Activated T-helper 17 cell treated with anti-CD3 and anti-CD28 coated beads, Interleukin-2, amount 50 U/mL, for 72 hours (primary cell): ENCODE results near the gene WBP1L. TPM values are rescaled to one million over a fixed set of nuclear protein-coding genes. Genes with fewer than 3 reads are reported as not detected.
"Not testable (repeated sequence)": the region's sequence is repeated elsewhere in the genome, so short reads cannot be mapped to it uniquely, and the experiment has no call there.

ENCODE experiments used
- ATAC-seq: fragments of 150-1000 bp; cut with Tn5 transposase; replicated peaks from 2 replicates; pipeline ENCODE4 v1.10.0; 2021; ENCODE audit warnings: mild to moderate bottlenecking, moderate library complexity
- H3K27ac Mint-ChIP-seq: one replicate; pipeline ENCODE4 v1.8.0; 2022; ENCODE audit warnings: mixed read lengths
- H3K27me3 Mint-ChIP-seq: one replicate; pipeline ENCODE4 v1.8.0; 2022; ENCODE audit warnings: mixed read lengths
- H3K36me3 Mint-ChIP-seq: one replicate; pipeline ENCODE4 v1.8.0; 2022; ENCODE audit warnings: low read depth, mild to moderate bottlenecking, mixed read lengths
- H3K4me1 Mint-ChIP-seq: one replicate; pipeline ENCODE4 v1.8.0; 2022; ENCODE audit warnings: mixed read lengths
- H3K4me3 Mint-ChIP-seq: one replicate; pipeline ENCODE4 v1.8.0; 2022; ENCODE audit warnings: mild to moderate bottlenecking, mixed read lengths
- H3K9me3 Mint-ChIP-seq: one replicate; pipeline ENCODE4 v1.8.0; 2022; ENCODE audit warnings: mixed read lengths
- total RNA-seq, 2 donors: library from RNA; stranded (reverse); gene quantifications; one replicate each; pipeline ENCODE4 v1.2.3, GENCODE V29; 2022

WBP1L gene
- total RNA-seq, 2 donors from 2014 or later, result 18.4 to 24.8 TPM

DNA sequence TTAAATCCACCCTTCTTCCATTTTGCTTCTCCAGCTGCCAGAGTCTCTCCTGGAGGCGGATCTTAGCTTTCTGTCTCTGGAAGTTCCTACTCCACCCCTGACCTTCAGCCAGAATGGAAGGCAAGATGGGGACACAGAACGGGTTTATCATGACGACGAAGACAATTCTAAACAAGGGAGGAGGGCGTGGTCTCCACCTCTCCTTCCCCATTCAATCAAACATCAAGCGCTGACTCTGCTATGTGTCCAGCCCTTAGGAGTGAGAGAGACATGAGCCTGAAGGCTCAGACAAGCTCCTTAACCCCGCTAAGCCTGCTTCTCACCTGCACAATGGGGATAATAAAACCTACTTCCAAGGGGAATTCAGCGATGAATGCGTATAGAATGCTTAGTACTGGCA lies 90.4 kb downstream of the WBP1L start:
- no peak overlapping the region for H3K27ac Mint-ChIP-seq

DNA sequence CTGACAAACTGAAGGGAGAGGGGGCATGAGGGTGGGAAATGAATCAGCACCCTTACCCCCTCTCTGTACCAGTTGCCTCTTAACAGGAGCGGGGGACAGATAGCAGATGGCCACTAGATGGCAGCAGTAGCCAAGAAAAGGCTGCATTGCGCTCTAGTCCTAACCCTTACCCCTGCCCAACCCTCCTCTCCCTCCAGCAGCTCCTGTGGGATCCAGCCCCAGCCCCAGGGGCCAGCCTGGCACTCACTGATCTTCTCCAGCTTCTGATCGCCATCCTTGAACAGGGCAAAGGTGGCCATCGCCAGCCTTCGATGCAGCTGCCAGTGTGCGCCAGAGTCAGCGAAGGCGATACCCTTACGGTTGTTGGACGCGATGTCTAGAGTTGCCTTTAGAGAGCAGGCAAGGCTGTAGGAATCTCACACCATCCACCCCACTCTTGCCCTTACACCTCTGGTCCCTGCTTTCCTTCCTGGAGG lies 91.3 kb downstream of the WBP1L start:
- H3K27ac Mint-ChIP-seq, result no peak overlapping the region

More for the DNA sequence above, 90.4 kb downstream of the WBP1L start:
- no peak overlapping the region for H3K4me3 Mint-ChIP-seq
- no peaks in the 10 kb centered on the region for H3K36me3 Mint-ChIP-seq
- no peak for ATAC-seq
- no peaks in the 10 kb centered on the region for H3K9me3 Mint-ChIP-seq
- peaks cover 5% of the 10 kb centered on the region for H3K27me3 Mint-ChIP-seq
- H3K4me1 Mint-ChIP-seq, result no peaks in the 10 kb centered on the region

GRCh38 chr10:102837230-102837721 lies 93.5 kb downstream of the WBP1L start, which contains the start of gene CYP17A1:
Gene CYP17A1 (minus strand): TSS chr10:102837413. CDS start chr10:102837361, 52 bp downstream.
- peaks cover 14% of the 10 kb centered on the region for H3K27me3 Mint-ChIP-seq
- H3K36me3 Mint-ChIP-seq, result no peaks in the 10 kb centered on the region
- no peak for ATAC-seq
- H3K27ac Mint-ChIP-seq, result no peak within 1 kb of the TSS
- no peak within 1 kb of the TSS for H3K4me3 Mint-ChIP-seq
- H3K9me3 Mint-ChIP-seq, result no peaks in the 10 kb centered on the region
- no peaks in the 10 kb centered on the region for H3K4me1 Mint-ChIP-seq

More for the DNA sequence above, 91.3 kb downstream of the WBP1L start:
- H3K4me1 Mint-ChIP-seq, result no peaks in the 10 kb centered on the region
- peaks cover 7% of the 10 kb centered on the region for H3K27me3 Mint-ChIP-seq
- H3K9me3 Mint-ChIP-seq, result no peaks in the 10 kb centered on the region
- H3K4me3 Mint-ChIP-seq, result no peak overlapping the region
- H3K36me3 Mint-ChIP-seq, result no peaks in the 10 kb centered on the region
- peak; percentile 99 for ATAC-seq

DNA sequence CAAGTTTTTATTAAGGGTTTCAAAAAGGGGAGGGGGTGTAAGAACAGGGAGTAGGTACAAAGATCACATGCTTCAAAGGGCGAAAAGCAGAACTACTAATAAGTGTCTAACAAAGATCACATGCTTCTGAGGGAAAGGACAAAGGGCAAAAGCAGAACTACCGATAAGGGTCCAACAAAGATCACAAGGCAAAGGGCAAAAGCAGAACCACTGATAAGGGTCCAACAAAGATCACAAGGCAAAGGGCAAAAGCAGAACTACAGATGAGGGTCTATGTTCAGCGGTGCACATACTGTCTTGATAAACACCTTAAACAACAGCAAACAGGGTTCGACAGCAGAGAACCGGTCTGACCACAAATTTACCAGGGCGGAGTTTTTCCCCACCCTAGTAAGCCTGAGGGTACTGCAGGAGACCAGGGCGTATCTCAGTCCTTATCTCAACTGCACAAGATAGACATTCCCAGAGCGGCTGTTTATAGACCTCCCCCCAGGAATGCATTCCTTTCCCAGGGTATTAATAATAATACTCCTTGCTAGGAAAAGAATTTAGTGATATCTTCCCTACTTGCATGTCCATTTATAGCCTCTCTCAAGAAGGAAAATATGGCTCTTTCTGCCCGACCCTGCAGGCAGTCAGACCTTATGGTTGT lies 94.7 kb downstream of the WBP1L start:
- not testable (repeated sequence) for H3K4me3 Mint-ChIP-seq, H3K36me3 Mint-ChIP-seq, H3K9me3 Mint-ChIP-seq, H3K27ac Mint-ChIP-seq, ATAC-seq, H3K4me1 Mint-ChIP-seq
- peaks cover 22% of the 10 kb centered on the region for H3K27me3 Mint-ChIP-seq

GRCh38 chr10:102841827-102842345 lies 98.1 kb downstream of the WBP1L start:
- Mint-ChIP-seq H3K4me1 (no peaks in the 10 kb centered on the region), H3K9me3 (no peaks in the 10 kb centered on the region), H3K4me3 (no peak overlapping the region), H3K36me3 (no peaks in the 10 kb centered on the region), H3K27ac (no peak overlapping the region), H3K27me3 (peaks cover 22% of the 10 kb centered on the region)
- no peak for ATAC-seq

GRCh38 chr10:102843139-102843538 lies 99.4 kb downstream of the WBP1L start:
- H3K27me3 Mint-ChIP-seq, result peaks cover 22% of the 10 kb centered on the region
- not testable (repeated sequence) for H3K4me3 Mint-ChIP-seq, H3K27ac Mint-ChIP-seq, H3K36me3 Mint-ChIP-seq, ATAC-seq, H3K4me1 Mint-ChIP-seq, H3K9me3 Mint-ChIP-seq

GRCh38 chr10:102844190-102844776 lies 100.5 kb downstream of the WBP1L start:
- H3K27ac Mint-ChIP-seq, H3K4me3 Mint-ChIP-seq, H3K36me3 Mint-ChIP-seq: not testable (repeated sequence)

DNA sequence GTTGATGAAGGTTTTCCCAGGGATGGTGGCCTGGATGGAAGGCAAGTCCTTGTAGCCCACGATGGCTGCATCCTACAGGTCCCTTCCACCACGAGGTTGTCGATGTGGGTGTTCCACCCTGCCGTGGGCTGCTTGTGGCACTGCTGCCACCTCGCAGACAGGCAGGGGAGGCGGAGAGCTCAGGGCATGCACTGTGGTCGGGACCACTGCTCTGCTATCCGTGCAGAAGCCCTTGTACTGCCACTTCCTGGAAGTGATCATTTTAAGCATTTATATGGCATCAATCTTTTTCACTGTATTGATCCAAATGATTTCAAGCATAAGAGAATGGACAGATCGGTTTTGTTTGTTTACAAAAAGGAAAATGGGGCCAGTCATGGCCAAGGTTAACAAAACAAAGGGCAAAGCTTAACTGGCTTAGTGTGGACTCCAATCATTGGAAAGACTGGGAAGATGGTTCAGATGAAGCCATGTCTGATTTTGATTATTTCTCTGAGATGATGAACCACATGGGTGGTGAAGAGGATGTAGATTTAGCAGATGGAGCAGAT lies 101.7 kb downstream of the WBP1L start:
- no peak overlapping the region for H3K27ac Mint-ChIP-seq
- H3K4me3 Mint-ChIP-seq, result no peak overlapping the region
- no peaks in the 10 kb centered on the region for H3K36me3 Mint-ChIP-seq
- ATAC-seq, result no peak
- H3K27me3 Mint-ChIP-seq, result peaks cover 16% of the 10 kb centered on the region
- H3K9me3 Mint-ChIP-seq, result no peaks in the 10 kb centered on the region
- H3K4me1 Mint-ChIP-seq, result no peaks in the 10 kb centered on the region

More at GRCh38 chr10:102844190-102844776, 100.5 kb downstream of the WBP1L start:
- H3K27me3 Mint-ChIP-seq, result peaks cover 16% of the 10 kb centered on the region
- not testable (repeated sequence) for ATAC-seq, H3K9me3 Mint-ChIP-seq, H3K4me1 Mint-ChIP-seq

- Mint-ChIP-seq H3K9me3 (no peaks in the 10 kb centered on the region), H3K27me3 (no peaks in the 10 kb centered on the region), H3K4me1 (no peaks in the 10 kb centered on the region), H3K4me3 (no peak overlapping the region), H3K27ac (no peak overlapping the region), H3K36me3 (no peaks in the 10 kb centered on the region)
- no peak for ATAC-seq
These were observed 106.3 kb downstream of the WBP1L start for GRCh38 chr10:102850025-102850518.

DNA sequence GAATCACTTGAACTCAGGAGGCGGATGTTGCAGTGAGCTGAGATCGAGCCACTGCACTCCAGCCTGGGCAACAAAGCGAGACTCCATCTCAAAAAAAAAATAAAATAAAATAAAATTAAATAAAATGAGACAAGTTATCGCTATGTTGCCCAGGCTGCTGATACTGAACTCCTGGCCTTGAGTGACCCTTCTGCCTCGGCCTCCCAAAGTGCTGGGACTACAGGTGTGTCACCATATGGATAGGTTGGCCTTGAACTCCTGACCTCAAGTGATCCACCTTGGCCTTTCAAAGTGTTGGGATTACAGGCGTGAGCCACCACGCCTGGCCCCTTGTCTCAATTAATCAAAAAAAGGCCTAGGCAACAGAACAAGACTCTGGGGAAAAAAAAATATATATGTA lies 109.5 kb downstream of the WBP1L start:
- H3K36me3 Mint-ChIP-seq, ATAC-seq, H3K27ac Mint-ChIP-seq, H3K4me3 Mint-ChIP-seq, H3K4me1 Mint-ChIP-seq, H3K27me3 Mint-ChIP-seq, H3K9me3 Mint-ChIP-seq: not testable (repeated sequence)

DNA sequence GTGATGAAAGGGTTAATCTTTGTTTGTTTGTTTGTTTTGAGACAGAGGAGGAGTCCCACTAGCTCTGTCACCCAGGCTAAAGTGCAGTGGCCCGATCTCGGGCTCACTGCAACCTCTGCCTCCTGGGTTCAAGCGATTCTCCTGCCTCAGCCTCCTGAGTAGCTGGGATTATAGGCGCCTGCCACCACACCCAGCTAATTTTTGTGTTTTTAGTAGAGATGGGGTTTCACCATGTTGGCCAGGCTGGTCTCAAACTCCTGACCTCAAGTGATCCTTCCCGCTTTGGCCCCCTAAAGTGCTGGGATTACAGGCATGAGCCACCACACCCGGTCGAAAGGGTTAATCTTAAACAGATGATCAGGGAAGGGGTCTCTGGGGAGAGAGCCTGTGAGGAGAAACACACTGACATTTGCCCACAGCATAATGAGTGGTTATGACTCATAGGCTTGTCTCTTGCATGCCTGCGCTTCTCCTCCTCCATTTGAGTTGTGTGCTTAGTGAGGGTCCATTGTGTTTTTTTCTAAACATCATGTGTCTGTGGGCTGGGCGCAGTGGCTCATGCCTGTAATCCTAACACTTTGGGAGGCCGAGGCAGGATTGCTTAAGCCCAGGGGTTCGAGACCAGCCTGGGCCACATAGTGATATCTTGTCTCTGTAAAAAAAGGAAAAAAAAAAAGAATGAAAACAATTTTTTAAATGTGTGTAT lies 112.1 kb downstream of the WBP1L start:
- H3K27me3 Mint-ChIP-seq, H3K27ac Mint-ChIP-seq, ATAC-seq, H3K4me1 Mint-ChIP-seq, H3K9me3 Mint-ChIP-seq: not testable (repeated sequence)
- Mint-ChIP-seq H3K4me3 (peak overlapping the region; percentile 58), H3K36me3 (peaks cover 16% of the 10 kb centered on the region)

DNA sequence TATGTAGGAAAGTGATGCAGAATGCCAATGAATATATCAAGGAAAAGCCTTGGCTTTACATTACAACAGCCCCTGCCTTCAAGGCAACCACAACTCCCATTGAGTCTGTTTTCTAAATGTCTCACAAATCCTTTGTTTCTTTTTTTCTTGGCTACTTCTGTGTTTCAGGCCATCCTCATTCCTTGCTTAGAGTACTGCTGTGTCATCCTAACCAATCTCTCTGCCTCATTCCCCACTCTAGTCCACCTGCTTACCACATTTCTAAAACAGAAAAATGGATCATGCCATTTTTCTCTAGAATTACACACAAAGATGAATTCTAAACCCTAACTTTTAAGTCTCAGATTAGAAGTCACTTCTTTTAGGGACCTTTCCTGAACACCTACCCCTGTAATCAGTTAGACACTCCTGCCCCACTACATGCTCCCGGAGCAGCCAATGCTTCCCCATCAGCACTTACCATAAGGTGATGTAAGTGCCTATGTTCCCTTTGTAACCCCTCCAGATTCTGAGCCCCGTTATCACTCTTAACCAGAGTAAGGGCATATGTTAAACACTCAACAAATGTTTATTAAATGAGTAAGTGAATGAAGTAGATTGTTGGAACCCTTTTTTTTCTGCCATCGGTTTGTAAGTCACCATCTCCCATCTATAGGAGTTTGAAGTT lies 113.1 kb downstream of the WBP1L start:
- Mint-ChIP-seq H3K4me1 (no peaks in the 10 kb centered on the region), H3K27me3 (no peaks in the 10 kb centered on the region), H3K4me3 (no peak overlapping the region), H3K9me3 (no peaks in the 10 kb centered on the region), H3K27ac (no peak overlapping the region), H3K36me3 (peaks cover 23% of the 10 kb centered on the region)
- no peak for ATAC-seq

GRCh38 chr10:102859911-102860310 lies 116.2 kb downstream of the WBP1L start:
- Mint-ChIP-seq H3K36me3 (peaks cover 53% of the 10 kb centered on the region), H3K27me3 (no peaks in the 10 kb centered on the region), H3K9me3 (no peaks in the 10 kb centered on the region), H3K4me1 (no peaks in the 10 kb centered on the region), H3K27ac (no peak overlapping the region), H3K4me3 (no peak overlapping the region)
- no peak for ATAC-seq

DNA sequence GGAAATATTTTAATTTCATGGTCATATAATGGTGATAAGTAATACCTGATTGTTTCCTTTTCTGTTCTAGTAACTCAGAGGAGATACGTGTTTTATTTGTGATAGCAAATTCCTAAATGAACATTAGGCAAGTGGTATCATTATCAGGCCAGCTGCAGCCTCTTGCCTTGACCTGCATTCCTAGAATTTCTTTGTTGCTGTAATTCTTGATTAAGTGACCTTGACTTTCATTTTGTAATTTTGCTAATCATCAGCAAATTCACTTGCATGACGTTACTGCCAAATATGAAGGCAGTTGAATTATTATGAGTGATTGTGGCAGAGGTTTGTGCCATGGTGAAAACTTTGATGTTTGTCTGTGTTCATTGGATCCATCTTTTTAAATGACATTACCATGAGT lies 119.9 kb downstream of the WBP1L start:
- ATAC-seq, result no peak
- Mint-ChIP-seq H3K27me3 (peaks cover under 1% of the 10 kb centered on the region), H3K9me3 (no peaks in the 10 kb centered on the region), H3K36me3 (peaks cover 66% of the 10 kb centered on the region), H3K27ac (no peak overlapping the region), H3K4me1 (no peaks in the 10 kb centered on the region), H3K4me3 (no peak overlapping the region)
